GM12878 (cell line): Measurements from ENCODE around the gene ARID1A. TPM values are rescaled to one million over a fixed set of nuclear protein-coding genes. Genes with fewer than 3 reads are reported as not detected.

Experiments
- ATAC-seq: fragments of 200-7000 bp; cut with Tn5 transposase; 3 replicates; pipeline ENCODE4 v1.9.1; 2020; ENCODE audit warnings: mild to moderate bottlenecking, moderate library complexity
- BruUV-seq: library from RNA; stranded (reverse); fragments of 400-500 nt; replicated peaks from 2 replicates; lab custom pipeline; 2021; lab: Mats Ljungman, UMichigan
- CTCF ChIA-PET: fragments of 300-600 bp; sonication (Branson Sonifier 250); formaldehyde crosslinking; extraction: SDS; loops from one replicate; lab custom pipeline; 2021; ENCODE audit warnings: inconsistent platforms; lab: Yijun Ruan, JAX
- POLR2A ChIA-PET: fragments of 350-600 bp; formaldehyde crosslinking; extraction: SDS; loops from one replicate; lab custom pipeline; 2021; ENCODE audit warnings: inconsistent platforms; lab: Charles Lee
- RAD21 ChIA-PET: fragments of 300-600 bp; sonication (Branson Sonifier 250); formaldehyde crosslinking; loops from one replicate; lab custom pipeline; 2023; ENCODE audit warnings: antibody characterized with exemption; ENCODE audit not compliant: unreplicated experiment; lab: Charles Lee
- SMC1A ChIA-PET: fragments of 300-600 bp; sonication (Branson Sonifier 250); formaldehyde crosslinking; loops from one replicate; lab custom pipeline; 2023; ENCODE audit not compliant: unreplicated experiment, uncharacterized antibody; lab: Charles Lee
- DNase-seq: peaks from one replicate; pipeline ENCODE4 v3.0.0-alpha.2; 2011; ENCODE audit warnings: low read depth, low spot score
- FAIRE-seq: peaks from 3 replicates; lab custom pipeline; 2011; peaks lifted over from hg19 to GRCh38; lab: Jason Lieb, UNC
- H2AFZ ChIP-seq: 2 replicates; pipeline ENCODE4 v1.6.0; 2011; ENCODE audit warnings: low read depth, low read length, control low read depth; ENCODE audit not compliant: control insufficient read depth
- H3K27ac ChIP-seq: 2 replicates; pipeline ENCODE4 v1.5.1; 2011; ENCODE audit warnings: control low read depth; ENCODE audit not compliant: control insufficient read depth, insufficient read depth
- H3K27me3 ChIP-seq, 2 experiments: replicated peaks in 1 of 2; 2 replicates each; pipeline versions ENCODE4 v1.6.0 to v1.6.1; 2011; ENCODE audit warnings: low read length in 1 of 2; ENCODE audit not compliant: control insufficient read depth in 2 of 2, insufficient read depth in 2 of 2
- H3K36me3 ChIP-seq, 2 experiments: 2 replicates each; pipeline ENCODE4 v1.5.1; 2011; ENCODE audit warnings: low read length in 1 of 2; ENCODE audit not compliant: control insufficient read depth in 2 of 2, insufficient read depth in 2 of 2
- H3K4me1 ChIP-seq: 2 replicates; pipeline ENCODE4 v1.6.1; 2011; ENCODE audit warnings: mild to moderate bottlenecking, low read length, moderate library complexity, mixed read lengths; ENCODE audit not compliant: control insufficient read depth, insufficient read depth
- H3K4me2 ChIP-seq: 2 replicates; pipeline ENCODE4 v1.6.0; 2011; ENCODE audit warnings: control low read depth; ENCODE audit not compliant: control insufficient read depth, insufficient read depth
- H3K4me3 ChIP-seq: fragments of 200-600 bp; sonication (generic); 2 replicates; pipeline ENCODE4 v1.5.1; 2016
- H3K79me2 ChIP-seq: 2 replicates; pipeline ENCODE4 v1.6.0; 2011; ENCODE audit warnings: low read length; ENCODE audit not compliant: control insufficient read depth, insufficient read depth
- H3K9ac ChIP-seq: 2 replicates; pipeline ENCODE4 v1.8.0; 2011; ENCODE audit warnings: low read length, control low read depth, mixed read lengths; ENCODE audit not compliant: control insufficient read depth, insufficient read depth
- H3K9me3 ChIP-seq: replicated peaks from 3 replicates; pipeline ENCODE4 v1.5.1; 2011; ENCODE audit warnings: mild to moderate bottlenecking, low read length; ENCODE audit not compliant: control insufficient read depth, insufficient read depth
- H4K20me1 ChIP-seq: 2 replicates; pipeline ENCODE4 v1.6.0; 2011; ENCODE audit not compliant: control insufficient read depth, insufficient read depth
- ATF7 ChIP-seq: fragments of 450-650 bp; IDR thresholded peaks from 2 replicates; pipeline ENCODE4 v1.6.1; 2016; ENCODE audit warnings: low read depth, mild to moderate bottlenecking
- CBFB ChIP-seq: IDR thresholded peaks from 2 replicates; pipeline ENCODE4 v1.6.1; 2016; ENCODE audit warnings: antibody characterized with exemption, low read depth
- CREB1 ChIP-seq: IDR thresholded peaks from 2 replicates; pipeline ENCODE4 v1.6.1; 2012; ENCODE audit warnings: low read depth, mild to moderate bottlenecking, inconsistent platforms
- DPF2 ChIP-seq: fragments of 450-650 bp; IDR thresholded peaks from 2 replicates; pipeline ENCODE4 v1.6.1; 2017; ENCODE audit warnings: mild to moderate bottlenecking
- E2F8 ChIP-seq: fragments of 450-650 bp; IDR thresholded peaks from 2 replicates; pipeline ENCODE4 v1.6.1; 2018; ENCODE audit warnings: mild to moderate bottlenecking, low read depth, moderate library complexity; ENCODE audit not compliant: partially characterized antibody
- ETV6 ChIP-seq, 2 experiments: fragments of 450-650 bp in 1 of 2; IDR thresholded peaks in 1 of 2; conservative IDR thresholded peaks in 1 of 2; 2 replicates each; pipeline ENCODE4 v1.6.1; 2014; ENCODE audit warnings: antibody characterized with exemption in 1 of 2, borderline replicate concordance in 1 of 2, low read depth in 1 of 2, mild to moderate bottlenecking in 1 of 2, moderate library complexity in 1 of 2
- HDAC6 ChIP-seq: fragments of 200-600 bp; sonication (generic); IDR thresholded peaks from one replicate; pipeline ENCODE4 v1.8.0; 2017; ENCODE audit warnings: antibody characterized with exemption; ENCODE audit not compliant: unreplicated experiment
- IKZF1 ChIP-seq: fragments of 450-650 bp; conservative IDR thresholded peaks from 2 replicates; pipeline ENCODE4 v1.6.1; 2017; ENCODE audit warnings: antibody characterized with exemption, mild to moderate bottlenecking
- KAT2A ChIP-seq: conservative IDR thresholded peaks from 2 replicates; pipeline ENCODE4 v1.6.1; 2011; ENCODE audit warnings: low read depth, low read length; ENCODE audit not compliant: control insufficient read depth
- MXI1 ChIP-seq: fragments of 150-350 bp; IDR thresholded peaks from 2 replicates; pipeline ENCODE4 v1.6.1; 2011; ENCODE audit warnings: low read depth, mild to moderate bottlenecking, inconsistent platforms, low read length, improper control_type of control experiment
- RUNX3 ChIP-seq: IDR thresholded peaks from 2 replicates; pipeline ENCODE4 v1.6.1; 2012; ENCODE audit warnings: low read length, inconsistent platforms
- TCF12 ChIP-seq: IDR thresholded peaks from 2 replicates; pipeline ENCODE4 v1.6.1; 2011; ENCODE audit warnings: low read depth, mild to moderate bottlenecking, low read length
- USF2 ChIP-seq: IDR thresholded peaks from 2 replicates; pipeline ENCODE4 v1.6.1; 2011; ENCODE audit warnings: low read depth, low read length, improper control_type of control experiment, borderline replicate concordance
- WGBS: methylation state at CpG from one replicate; pipeline ENCODE4 v1.1.6; 2016; ENCODE audit warnings: low lambda C conversion rate; ENCODE audit not compliant: insufficient replicate concordance, insufficient coverage; ENCODE audit errors: missing lambda C conversion rate; 5-methylcytosine and 5-hydroxymethylcytosine counted together
- in situ Hi-C: fragments of 300-500 bp; cut with MboI; formaldehyde crosslinking; loops from 9 replicates; pipeline ENCODE4 v1.14.3; 2018; ENCODE audit warnings: mixed read lengths
- intact Hi-C: fragments of 100-400 bp; cut with micrococcal nuclease; formaldehyde crosslinking; loops from one replicate; pipeline ENCODE4 v1.14.2; 2022; ENCODE audit not compliant: unreplicated experiment
- polyA plus RNA-seq, 11 experiments: library from polyadenylated mRNA; depleted of rRNA in 4 of 11; unstranded in 6 of 11; stranded (reverse) in 5 of 11; fragments of >200 nt; fragmentation: Nextera tagmentation in 4 of 11; fragmentation: Illumina TruSeq in 1 of 11; extraction: Ambion mirVana in 4 of 11; extraction: Trizol in 1 of 11; gene quantifications; 1 replicate in 1 of 11; 2 replicates in 10 of 11; pipeline versions ENCODE4 v1.2.1 to v1.2.3, GENCODE V29; 2011 to 2016; ENCODE audit warnings: inconsistent platforms in 2 of 11, missing spikeins in 2 of 11, low read depth in 1 of 11
- total RNA-seq, 4 experiments: library from RNA; depleted of rRNA in 3 of 4; stranded (reverse); fragments of >200 nt in 3 of 4; fragmentation: Illumina TruSeq in 1 of 4; extraction: Trizol in 1 of 4; gene quantifications; 2 replicates each; pipeline versions ENCODE4 v1.2.1 to v1.2.3, GENCODE V29; 2013 to 2021
- TF ChIP-seq, protein P1 (sequence below): fragments of 450-650 bp; IDR thresholded peaks from 2 replicates; pipeline ENCODE4 v1.6.1; 2017; ENCODE audit warnings: mild to moderate bottlenecking, moderate library complexity

ARID1A gene
- total and polyA plus RNA-seq, 10 of the 15 experiments (the other 5 are each of a cell fraction or from before 2014, with no cell fraction given) = 10.0 to 98.0 (median 23.5) TPM

DNA sequence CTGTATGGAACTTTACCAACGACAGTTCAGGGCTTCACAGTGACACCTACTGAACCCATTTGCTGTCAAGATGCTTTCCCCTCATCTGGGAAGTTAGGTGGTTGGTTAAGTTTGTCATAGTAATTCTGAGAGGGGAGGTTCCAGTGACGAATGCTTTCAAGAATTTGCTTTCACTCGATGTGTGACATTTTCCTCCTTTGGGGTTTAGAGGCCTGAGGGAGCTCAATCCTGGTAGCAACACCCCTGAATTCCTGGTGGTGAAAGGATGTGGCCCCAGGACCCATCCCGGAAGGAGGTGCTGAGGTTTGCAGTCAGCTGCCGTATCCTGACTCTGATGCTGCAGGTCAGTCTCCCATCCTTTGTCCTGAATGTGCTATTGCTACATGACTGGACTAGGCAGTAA lies 94.7 kb downstream of the ARID1A start:
- SMC1A ChIA-PET = interaction anchor here (0.6 to 9.3 kb wide), 27 partner anchors 9 to 252 kb away, joined by 3 to 268 read pairs (median 11); no protein-coding TSS in a partner anchor
- H3K9me3 ChIP-seq = no peaks in the 10 kb centered on the region
- H3K4me2 ChIP-seq = peak overlapping the region; percentile 67
- H3K79me2 ChIP-seq = peaks cover 23% of the 10 kb centered on the region
- H3K4me3 ChIP-seq = 0 out of 2 replicates have a peak overlapping the region, but pooled peaks have one; percentile 13
- DNase-seq (no peak), FAIRE-seq (no peak), ATAC-seq (peak; percentile 12)
- H2AFZ ChIP-seq = no peak overlapping the region
- peak overlapping the region; percentile 35 for H3K9ac ChIP-seq
- intact Hi-C loops = loop anchor here (5.0 kb wide), 1 partner anchor 87 kb away; no protein-coding TSS in a partner anchor
- H4K20me1 ChIP-seq = no peaks in the 10 kb centered on the region
- RAD21 ChIA-PET = interaction anchor here (0.7 to 6.4 kb wide), 30 partner anchors 10 to 290 kb away, joined by 3 to 262 read pairs (median 10); partner anchors contain the start of genes GPN2 and ZDHHC18
- WGBS = 1% methylated on average over 5 of the region's 5 CpGs
- H3K36me3 ChIP-seq = peaks cover 2% of the 10 kb centered on the region in 2 experiments; a peak in 3 of 4 replicates
- POLR2A ChIA-PET = interaction anchor here (0.5 to 5.1 kb wide), 17 partner anchors 9 to 290 kb away, joined by 3 to 69 read pairs (median 6); partner anchors contain the start of gene ARID1A
- H3K27ac ChIP-seq = peak overlapping the region; percentile 99
- peaks cover 38% of the 10 kb centered on the region for H3K4me1 ChIP-seq
- no peaks in the 10 kb centered on the region for H3K27me3 ChIP-seq
- BruUV-seq = no TSS peak
- in situ Hi-C loops = no loop called here
- CTCF ChIA-PET = interaction anchor here (0.7 to 7.6 kb wide), 40 partner anchors 10 to 252 kb away, joined by 3 to 450 read pairs (median 8); no protein-coding TSS in a partner anchor
- TF ChIP-seq KAT2A (no peak), ETV6 (conservative IDR thresholded peaks at IDR 0.05 in 1 of 2, IDR thresholded peaks at IDR 0.05 in 1 of 2; ENCODE audit: borderline replicate concordance in 1 of 2, low read depth in 1 of 2) (no peak), RUNX3 (peak; percentile 28), USF2 (no peak), MXI1 (no peak), DPF2 (no peak), TCF12 (no peak), E2F8 (no peak), CREB1 (peak; percentile 57; the same call in 1 of the 2 replicates), ATF7 (no peak), HDAC6 (no peak), CBFB (no peak), IKZF1 (peak; percentile 34; the same call in 1 of the 2 replicates)
- TF ChIP-seq, protein P1, sequence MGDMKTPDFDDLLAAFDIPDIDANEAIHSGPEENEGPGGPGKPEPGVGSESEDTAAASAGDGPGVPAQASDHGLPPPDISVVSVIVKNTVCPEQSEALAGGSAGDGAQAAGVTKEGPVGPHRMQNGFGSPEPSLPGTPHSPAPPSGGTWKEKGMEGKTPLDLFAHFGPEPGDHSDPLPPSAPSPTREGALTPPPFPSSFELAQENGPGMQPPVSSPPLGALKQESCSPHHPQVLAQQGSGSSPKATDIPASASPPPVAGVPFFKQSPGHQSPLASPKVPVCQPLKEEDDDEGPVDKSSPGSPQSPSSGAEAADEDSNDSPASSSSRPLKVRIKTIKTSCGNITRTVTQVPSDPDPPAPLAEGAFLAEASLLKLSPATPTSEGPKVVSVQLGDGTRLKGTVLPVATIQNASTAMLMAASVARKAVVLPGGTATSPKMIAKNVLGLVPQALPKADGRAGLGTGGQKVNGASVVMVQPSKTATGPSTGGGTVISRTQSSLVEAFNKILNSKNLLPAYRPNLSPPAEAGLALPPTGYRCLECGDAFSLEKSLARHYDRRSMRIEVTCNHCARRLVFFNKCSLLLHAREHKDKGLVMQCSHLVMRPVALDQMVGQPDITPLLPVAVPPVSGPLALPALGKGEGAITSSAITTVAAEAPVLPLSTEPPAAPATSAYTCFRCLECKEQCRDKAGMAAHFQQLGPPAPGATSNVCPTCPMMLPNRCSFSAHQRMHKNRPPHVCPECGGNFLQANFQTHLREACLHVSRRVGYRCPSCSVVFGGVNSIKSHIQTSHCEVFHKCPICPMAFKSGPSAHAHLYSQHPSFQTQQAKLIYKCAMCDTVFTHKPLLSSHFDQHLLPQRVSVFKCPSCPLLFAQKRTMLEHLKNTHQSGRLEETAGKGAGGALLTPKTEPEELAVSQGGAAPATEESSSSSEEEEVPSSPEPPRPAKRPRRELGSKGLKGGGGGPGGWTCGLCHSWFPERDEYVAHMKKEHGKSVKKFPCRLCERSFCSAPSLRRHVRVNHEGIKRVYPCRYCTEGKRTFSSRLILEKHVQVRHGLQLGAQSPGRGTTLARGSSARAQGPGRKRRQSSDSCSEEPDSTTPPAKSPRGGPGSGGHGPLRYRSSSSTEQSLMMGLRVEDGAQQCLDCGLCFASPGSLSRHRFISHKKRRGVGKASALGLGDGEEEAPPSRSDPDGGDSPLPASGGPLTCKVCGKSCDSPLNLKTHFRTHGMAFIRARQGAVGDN = no peak
